Measurements from ENCODE around the gene CDRT4.

The CDRT4 gene

DNA sequence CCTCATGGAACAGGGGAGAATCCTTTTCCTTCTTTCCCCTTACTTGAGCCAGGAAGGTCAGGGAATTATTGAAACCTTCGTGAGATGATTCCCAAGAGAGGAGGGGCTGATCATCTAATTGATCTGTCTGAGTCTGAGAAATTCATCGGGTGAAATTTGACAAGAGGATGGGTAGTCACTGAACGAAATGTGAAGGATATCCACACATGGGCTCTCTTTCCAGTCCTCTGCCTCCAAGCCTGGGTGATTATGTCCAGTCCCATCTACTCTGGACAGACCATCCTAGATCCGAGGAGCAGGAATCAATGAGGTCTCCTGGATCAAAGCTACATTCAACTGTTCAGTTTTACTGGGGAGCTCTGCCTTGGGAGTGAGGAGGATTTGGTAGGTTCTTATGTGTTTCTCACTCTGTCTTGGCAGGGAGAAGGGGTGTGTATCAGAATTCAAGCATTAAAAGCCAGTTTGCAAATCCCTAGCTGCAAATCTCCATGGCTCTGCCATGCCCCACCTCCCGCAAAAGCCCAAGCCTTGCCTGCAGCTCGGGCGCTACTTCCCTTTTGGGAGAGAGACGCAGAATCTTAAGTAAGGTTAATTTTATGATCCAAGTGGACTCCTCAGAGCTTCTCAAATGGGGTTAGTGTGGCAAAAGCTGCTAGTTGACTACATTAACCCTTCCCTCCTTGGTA, 78.9 kb downstream of the CDRT4 start:
- DNase-seq, result no peak

DNA sequence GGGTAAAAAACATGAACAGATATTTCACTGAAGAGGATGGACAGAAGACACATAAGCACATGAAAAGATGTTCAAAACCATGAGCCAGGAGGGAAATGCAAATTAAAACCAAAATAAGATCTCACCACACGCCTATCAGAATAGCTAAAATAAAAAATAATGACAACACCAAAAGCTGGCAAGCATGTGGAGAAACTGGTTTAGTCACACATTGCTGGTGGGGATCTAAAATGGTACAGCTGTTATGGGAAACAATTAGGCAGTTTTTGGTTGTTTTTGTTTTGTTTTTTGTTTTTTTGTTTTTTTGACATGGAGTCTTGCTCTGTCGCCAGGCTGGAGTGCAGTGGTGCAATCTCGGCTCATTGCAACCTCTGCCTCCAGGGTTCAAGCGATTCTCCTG, 81.3 kb downstream of the CDRT4 start:
- DNase-seq, result no peak

Data from SIG-M5 (cell line).